ENCODE results near the gene PDLIM1. TPM values are rescaled to one million over a fixed set of nuclear protein-coding genes. Genes with fewer than 3 reads are reported as not detected.
"Not testable (repeated sequence)": the region's sequence is repeated elsewhere in the genome, so short reads cannot be mapped to it uniquely, and the experiment has no call there.

The PDLIM1 gene
- polyA plus RNA-seq, 3 donors from 2014 or later, result 38.9 to 72.9 (median 41.2) TPM

DNA sequence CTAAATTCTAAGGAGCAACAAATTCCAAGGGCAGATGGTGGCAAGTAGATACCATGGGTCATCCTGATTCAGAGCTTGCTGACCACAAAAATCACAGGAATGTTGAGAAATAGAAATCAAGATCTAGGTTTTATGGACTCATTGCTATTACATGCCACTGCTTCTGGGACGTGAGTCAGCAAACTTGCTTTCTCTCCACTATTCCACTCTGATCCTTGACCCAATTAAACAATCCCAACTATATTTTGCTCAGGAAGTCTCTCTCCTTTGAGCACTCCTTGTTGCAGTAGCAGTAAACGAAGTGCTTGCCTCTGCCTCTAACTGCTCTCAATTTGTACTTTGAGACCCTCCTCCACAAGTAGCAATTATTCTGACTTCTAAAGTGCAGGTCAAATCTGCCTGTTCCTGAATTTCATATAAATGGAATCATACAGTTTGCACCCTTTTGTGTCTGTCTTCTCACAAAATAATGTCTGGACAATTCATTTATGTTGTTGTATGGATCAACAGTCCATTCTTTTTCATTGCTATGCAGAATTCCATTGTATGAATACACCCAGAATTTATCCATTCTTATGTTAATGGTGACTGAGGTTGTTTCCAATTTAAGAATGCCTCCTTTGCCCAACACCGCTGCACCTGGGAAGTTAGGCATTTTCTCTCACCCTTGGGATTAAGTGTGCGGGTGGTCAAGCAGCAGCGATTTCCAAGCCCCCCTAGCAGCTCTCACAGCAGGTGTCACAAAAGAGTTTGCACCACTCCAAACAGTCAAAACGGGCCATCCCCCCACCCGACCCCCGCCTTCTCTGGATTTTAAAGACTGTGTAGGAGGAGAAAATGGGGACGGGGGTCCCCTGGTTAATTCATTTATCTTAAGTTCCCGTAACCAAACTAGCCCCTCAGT is 60.8 kb downstream of the PDLIM1 start:
- H3K4me1 Mint-ChIP-seq, result peaks cover 15 to 22% of the 10 kb centered on the region in 2 donors
- H3K27ac Mint-ChIP-seq, result peak overlapping the region in 2 of 6 donors; percentile 82 to 90
- peak overlapping the region; percentile 89 to 93 (median 91) for H3K4me3 Mint-ChIP-seq
- peaks cover 5 to 15% (median 14%) of the 10 kb centered on the region in 3 donors for H3K36me3 Mint-ChIP-seq
- peaks cover 0 to 5% (median 2%) of the 10 kb centered on the region in 3 donors for H3K27me3 Mint-ChIP-seq (ENCODE audit: low read depth in 3 of 3)
- no peaks in the 10 kb centered on the region for H3K9me3 Mint-ChIP-seq
- no peak for DNase-seq

- peaks cover 5 to 14% (median 12%) of the 10 kb centered on the region in 3 donors for H3K36me3 Mint-ChIP-seq
- not testable (repeated sequence) for H3K27ac Mint-ChIP-seq; H3K27me3 Mint-ChIP-seq (ENCODE audit: low read depth in 3 of 3); DNase-seq; H3K9me3 Mint-ChIP-seq
- H3K4me1 Mint-ChIP-seq, result peaks cover 15 to 22% of the 10 kb centered on the region in 2 donors
- peak overlapping the region in 3 of 5 donors; percentile 20 to 53 (median 21) for H3K4me3 Mint-ChIP-seq
Observed at GRCh38 chr10:95228934-95229723, 61.7 kb downstream of the PDLIM1 start.

GRCh38 chr10:95225136-95225535 is 65.7 kb downstream of the PDLIM1 start:
- Mint-ChIP-seq H3K9me3 (no peaks in the 10 kb centered on the region), H3K27ac (no peak overlapping the region), H3K36me3 (no peaks in the 10 kb centered on the region), H3K4me1 (peaks cover 2 to 3% of the 10 kb centered on the region in 2 donors), H3K4me3 (no peak overlapping the region), H3K27me3 (ENCODE audit: low read depth in 3 of 3) (no peaks in the 10 kb centered on the region)
- DNase-seq, result no peak

GRCh38 chr10:95221124-95221523 is 69.7 kb downstream of the PDLIM1 start:
- DNase-seq, result no peak
- peaks cover 0 to 2% (median 0%) of the 10 kb centered on the region in 3 donors for H3K27me3 Mint-ChIP-seq (ENCODE audit: low read depth in 3 of 3)
- H3K9me3 Mint-ChIP-seq, result no peaks in the 10 kb centered on the region
- no peak overlapping the region for H3K27ac Mint-ChIP-seq
- no peaks in the 10 kb centered on the region for H3K4me1 Mint-ChIP-seq
- peaks cover 0 to 7% (median 4%) of the 10 kb centered on the region in 3 donors for H3K36me3 Mint-ChIP-seq
- H3K4me3 Mint-ChIP-seq, result no peak overlapping the region

- Mint-ChIP-seq H3K27me3 (ENCODE audit: low read depth in 3 of 3) (peaks cover 0 to 2% (median 0%) of the 10 kb centered on the region in 3 donors), H3K9me3 (no peaks in the 10 kb centered on the region), H3K36me3 (peaks cover 0 to 10% (median 6%) of the 10 kb centered on the region in 3 donors), H3K4me3 (no peak overlapping the region), H3K27ac (no peak overlapping the region), H3K4me1 (no peaks in the 10 kb centered on the region)
- DNase-seq, result no peak
Observed at GRCh38 chr10:95220539-95220938, 70.3 kb downstream of the PDLIM1 start.

- DNase-seq, result no peak
- peaks cover 0 to 18% (median 11%) of the 10 kb centered on the region in 3 donors for H3K36me3 Mint-ChIP-seq
- no peak overlapping the region for H3K4me3 Mint-ChIP-seq
- H3K9me3 Mint-ChIP-seq, result no peaks in the 10 kb centered on the region
- no peak overlapping the region for H3K27ac Mint-ChIP-seq
- no peaks in the 10 kb centered on the region for H3K4me1 Mint-ChIP-seq
- H3K27me3 Mint-ChIP-seq (ENCODE audit: low read depth in 3 of 3), result peaks cover 0 to 4% (median 0%) of the 10 kb centered on the region in 3 donors
Observed at GRCh38 chr10:95217476-95217875, 73.3 kb downstream of the PDLIM1 start.

DNA sequence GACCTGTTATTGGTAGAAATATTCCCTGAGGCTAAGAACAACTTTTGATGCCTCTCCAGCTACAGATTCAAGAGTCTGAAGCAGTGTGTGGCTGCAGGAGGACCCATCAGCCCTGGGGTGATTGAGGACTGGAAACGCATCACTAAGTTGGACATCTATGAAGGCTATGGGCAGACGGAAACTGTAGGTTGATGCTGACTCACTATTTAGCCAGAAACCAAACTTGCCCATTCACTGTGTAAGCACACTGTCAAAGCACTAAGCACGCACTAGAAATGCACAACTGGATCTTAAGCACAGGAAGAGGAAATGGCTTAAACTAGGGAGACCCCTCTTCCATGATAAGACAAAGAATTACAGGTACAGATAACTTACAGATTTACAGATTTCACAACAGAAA is 76.0 kb downstream of the PDLIM1 start:
- no peaks in the 10 kb centered on the region for H3K9me3 Mint-ChIP-seq
- H3K27me3 Mint-ChIP-seq (ENCODE audit: low read depth in 3 of 3), result peaks cover 0 to 4% (median 2%) of the 10 kb centered on the region in 3 donors
- peaks cover 0 to 18% (median 11%) of the 10 kb centered on the region in 3 donors for H3K36me3 Mint-ChIP-seq
- no peak overlapping the region for H3K27ac Mint-ChIP-seq
- no peak for DNase-seq
- no peak overlapping the region for H3K4me3 Mint-ChIP-seq
- no peaks in the 10 kb centered on the region for H3K4me1 Mint-ChIP-seq

DNA sequence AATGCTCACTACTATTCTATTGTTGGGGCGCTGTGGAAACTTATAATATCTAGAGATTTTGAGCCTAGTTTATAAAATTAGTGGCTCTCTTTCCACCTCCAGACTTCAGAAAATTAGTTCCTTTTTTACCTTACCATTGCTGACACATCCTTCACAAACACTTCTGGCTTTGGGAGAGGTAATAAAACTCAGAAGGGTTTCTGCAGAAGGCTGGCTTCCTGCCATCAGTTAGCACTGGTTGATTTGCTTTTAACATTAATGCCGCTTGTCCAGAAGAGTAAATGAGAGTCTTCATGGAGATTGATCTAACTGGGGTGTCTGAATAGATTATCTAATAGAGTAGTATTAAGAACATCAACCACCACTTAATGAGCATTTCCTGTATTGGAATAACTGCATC is 76.4 kb downstream of the PDLIM1 start:
- H3K27ac Mint-ChIP-seq, result no peak overlapping the region
- H3K4me3 Mint-ChIP-seq, result no peak overlapping the region
- H3K36me3 Mint-ChIP-seq, result peaks cover 0 to 18% (median 11%) of the 10 kb centered on the region in 3 donors
- H3K4me1 Mint-ChIP-seq, result no peaks in the 10 kb centered on the region
- H3K27me3 Mint-ChIP-seq (ENCODE audit: low read depth in 3 of 3), result peaks cover 0 to 4% (median 2%) of the 10 kb centered on the region in 3 donors
- DNase-seq, result no peak
- no peaks in the 10 kb centered on the region for H3K9me3 Mint-ChIP-seq

DNA sequence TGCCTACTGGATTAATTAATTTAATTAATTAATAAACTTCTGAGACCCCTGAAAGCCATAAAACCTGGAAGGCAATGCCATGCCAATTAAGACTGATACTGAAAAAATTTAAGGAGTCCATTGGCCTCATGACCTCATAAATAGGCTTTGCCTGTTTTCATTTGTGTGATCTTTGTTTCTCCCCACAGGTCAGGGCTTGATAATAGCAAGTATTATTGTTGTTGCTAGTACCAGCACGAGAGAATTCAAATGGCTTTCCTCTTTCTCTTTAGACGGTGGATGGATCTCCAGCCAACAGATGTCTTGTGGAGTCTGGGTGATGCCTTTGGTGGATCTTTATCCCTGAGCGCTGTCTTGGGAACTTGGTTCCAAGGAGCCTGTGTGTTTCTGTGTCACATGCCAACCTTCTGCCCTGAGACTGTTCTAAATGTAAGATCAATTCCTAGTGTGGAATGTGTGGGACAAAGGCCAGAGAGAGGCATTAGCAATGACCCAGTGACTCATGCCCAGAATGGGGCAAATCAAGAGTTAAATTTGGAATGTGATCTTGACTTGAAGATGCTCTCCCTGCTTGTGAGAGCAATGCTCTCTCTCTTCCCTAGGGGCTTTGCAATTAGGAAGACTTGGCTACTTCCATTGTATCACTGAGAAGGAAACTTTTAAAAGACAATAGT is 79.1 kb downstream of the PDLIM1 start:
- Mint-ChIP-seq H3K4me3 (no peak overlapping the region), H3K9me3 (no peaks in the 10 kb centered on the region), H3K27ac (no peak overlapping the region), H3K36me3 (peaks cover 0 to 18% (median 11%) of the 10 kb centered on the region in 3 donors), H3K4me1 (no peaks in the 10 kb centered on the region), H3K27me3 (ENCODE audit: low read depth in 3 of 3) (peaks cover 0 to 5% (median 4%) of the 10 kb centered on the region in 3 donors)
- DNase-seq, result no peak

DNA sequence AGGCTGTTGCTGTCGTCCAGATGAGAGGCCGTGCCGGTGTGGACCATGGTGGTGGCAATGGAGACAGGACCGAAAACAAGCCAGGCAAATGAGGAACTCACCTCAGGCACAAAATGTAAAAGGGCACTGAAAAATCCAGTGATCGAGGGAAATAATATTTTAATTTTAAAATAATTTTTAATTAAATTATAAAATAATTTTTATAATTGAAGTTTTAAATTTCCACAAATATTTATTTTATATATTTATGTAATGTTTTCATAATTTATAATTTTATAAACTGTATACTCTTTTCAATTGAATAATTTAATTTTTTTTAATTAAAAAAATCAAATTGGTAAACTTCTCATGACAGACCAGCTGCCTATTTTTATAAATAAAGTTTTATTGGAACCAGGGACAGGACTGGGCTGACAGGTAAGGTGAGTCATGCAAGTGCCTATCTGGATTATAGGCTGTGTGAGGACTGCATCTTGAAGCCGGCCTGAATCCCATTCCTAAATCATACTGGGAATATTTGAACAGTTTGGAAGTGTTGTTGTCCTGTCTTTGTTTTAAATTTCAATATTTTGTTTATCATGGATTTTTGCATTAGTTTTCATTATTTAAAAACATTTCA is 81.2 kb downstream of the PDLIM1 start:
- no peak overlapping the region for H3K4me3 Mint-ChIP-seq
- H3K27me3 Mint-ChIP-seq (ENCODE audit: low read depth in 3 of 3), result peaks cover 0 to 4% (median 3%) of the 10 kb centered on the region in 3 donors
- no peaks in the 10 kb centered on the region for H3K9me3 Mint-ChIP-seq
- no peak for DNase-seq
- H3K27ac Mint-ChIP-seq, result no peak overlapping the region
- no peaks in the 10 kb centered on the region for H3K36me3 Mint-ChIP-seq
- no peaks in the 10 kb centered on the region for H3K4me1 Mint-ChIP-seq

DNA sequence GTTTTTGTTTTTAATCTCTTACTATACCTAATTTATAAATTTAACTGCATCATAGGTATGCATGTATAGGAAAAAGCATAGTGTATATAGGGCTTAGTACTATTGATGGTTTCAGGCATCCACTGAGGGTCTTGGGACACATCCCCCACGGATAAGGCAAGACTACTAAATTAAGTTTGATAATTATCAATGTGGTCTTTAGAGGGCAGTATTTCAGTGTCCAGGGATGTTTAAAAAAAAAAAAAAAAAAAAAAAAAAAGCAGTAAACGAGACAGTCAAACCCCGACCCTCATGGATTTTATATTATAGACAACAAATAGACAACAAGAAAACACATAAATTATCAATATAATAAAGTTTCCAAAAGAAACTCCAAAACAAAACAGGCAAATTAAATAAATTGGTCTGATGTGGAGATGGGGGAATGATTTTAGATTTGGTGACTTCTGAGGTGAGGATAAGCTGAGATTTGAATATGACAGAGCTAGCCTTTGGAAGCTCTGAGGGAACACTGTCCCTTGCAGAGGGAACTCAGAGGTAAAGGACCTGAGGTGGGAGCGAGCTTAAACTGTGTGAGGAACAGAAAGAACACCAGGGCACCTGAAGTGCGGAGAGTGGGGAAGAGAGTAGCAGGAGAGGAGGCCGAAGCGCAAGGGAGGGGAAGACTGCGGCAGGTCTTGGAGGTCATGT is 82.0 kb downstream of the PDLIM1 start:
- H3K4me1 Mint-ChIP-seq, result no peaks in the 10 kb centered on the region

DNA sequence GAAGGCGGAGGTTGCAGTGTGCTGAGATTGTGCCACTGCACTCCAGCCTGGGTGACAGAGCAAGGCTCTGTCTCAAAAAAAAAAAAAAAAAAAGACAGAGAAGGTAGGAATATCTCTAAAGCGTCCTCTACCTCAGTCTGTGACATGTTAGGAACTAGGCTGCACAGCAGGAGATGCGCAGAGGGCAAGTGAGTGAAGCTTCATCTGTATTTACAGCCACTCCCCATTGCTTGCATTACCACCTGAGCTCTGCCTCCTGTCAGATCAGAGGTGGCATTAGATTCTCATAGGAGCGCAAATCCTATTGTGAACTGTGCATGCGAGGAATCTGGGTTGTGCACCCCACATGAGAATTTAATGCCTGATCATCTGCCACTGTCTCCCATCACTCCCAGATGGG is 87.9 kb downstream of the PDLIM1 start:
- not testable (repeated sequence) for H3K27ac Mint-ChIP-seq; H3K4me1 Mint-ChIP-seq; H3K9me3 Mint-ChIP-seq; DNase-seq; H3K27me3 Mint-ChIP-seq (ENCODE audit: low read depth in 3 of 3); H3K4me3 Mint-ChIP-seq; H3K36me3 Mint-ChIP-seq

More for the DNA sequence above, 82.0 kb downstream of the PDLIM1 start:
- Mint-ChIP-seq H3K4me3 (no peak overlapping the region), H3K27me3 (ENCODE audit: low read depth in 3 of 3) (peaks cover 0 to 4% (median 3%) of the 10 kb centered on the region in 3 donors), H3K9me3 (no peaks in the 10 kb centered on the region), H3K36me3 (peaks cover 0 to 3% (median 0%) of the 10 kb centered on the region in 3 donors), H3K27ac (no peak overlapping the region)
- no peak for DNase-seq

DNA sequence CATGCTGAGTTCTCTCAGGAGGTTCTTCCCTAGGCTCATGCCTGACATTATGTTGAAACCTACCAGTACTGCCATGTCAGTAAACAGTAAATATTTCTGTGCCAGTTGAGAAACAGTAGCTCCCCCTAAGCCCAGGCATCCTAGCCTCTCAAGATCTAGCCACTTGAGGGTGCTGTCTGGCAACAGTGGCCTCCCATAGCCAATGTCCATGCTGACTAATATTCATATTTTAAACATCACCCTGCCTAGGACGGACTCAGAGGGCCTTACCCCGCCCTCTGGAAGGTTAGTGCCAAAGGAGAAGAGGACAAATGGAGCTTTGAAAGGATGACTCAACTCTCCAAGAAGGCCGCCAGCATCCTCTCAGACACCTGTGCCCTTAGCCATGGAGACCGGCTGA is 89.1 kb downstream of the PDLIM1 start:
- H3K4me1 Mint-ChIP-seq, result no peaks in the 10 kb centered on the region
- no peak overlapping the region for H3K27ac Mint-ChIP-seq
- no peak overlapping the region for H3K4me3 Mint-ChIP-seq
- H3K27me3 Mint-ChIP-seq (ENCODE audit: low read depth in 3 of 3), result peaks cover 0 to 4% (median 2%) of the 10 kb centered on the region in 3 donors
- H3K9me3 Mint-ChIP-seq, result no peaks in the 10 kb centered on the region
- H3K36me3 Mint-ChIP-seq, result peaks cover 0 to 6% (median 0%) of the 10 kb centered on the region in 3 donors
- DNase-seq, result no peak

Data from immature natural killer cell (primary cell).